Transverse colon (tissue), 4 donors: ENCODE results near the gene HES3. TPM values are rescaled to one million over a fixed set of nuclear protein-coding genes. Genes with fewer than 3 reads are reported as not detected.

Experiments
- DNase-seq: peaks from one replicate; pipeline ENCODE4 v3.0.0-alpha.2; 2019
- H3K27ac ChIP-seq, 4 donors: fragments of 200-600 bp; sonication (generic); 2 replicates each; pipeline ENCODE4 v1.5.1; 2016 to 2018; ENCODE audit warnings: inconsistent platforms in 4 of 4
- H3K27me3 ChIP-seq: fragments of 200-600 bp; sonication (generic); 2 replicates; pipeline ENCODE4 v1.5.1; 2017; ENCODE audit warnings: inconsistent platforms
- H3K36me3 ChIP-seq, 4 donors: fragments of 200-600 bp; sonication (generic); 2 replicates each; pipeline ENCODE4 v1.5.1; 2017 to 2019; ENCODE audit warnings: inconsistent platforms in 4 of 4
- H3K4me1 ChIP-seq, 4 donors: fragments of 200-600 bp; sonication (generic); 2 replicates each; pipeline ENCODE4 v1.5.1; 2017 to 2020; ENCODE audit warnings: inconsistent platforms in 4 of 4
- H3K4me3 ChIP-seq, 4 donors: fragments of 200-600 bp; sonication (generic); 1 replicate in 1 of 4; 2 replicates in 3 of 4; pipeline versions ENCODE4 v1.5.1 to v1.6.1; 2017 to 2019; ENCODE audit warnings: inconsistent platforms in 4 of 4
- H3K9me3 ChIP-seq, 2 donors: fragments of 200-600 bp; sonication (generic); 2 replicates each; pipeline ENCODE4 v1.5.1; 2017 to 2019; ENCODE audit warnings: inconsistent platforms in 2 of 2
- EP300 ChIP-seq: sonication (generic); formaldehyde crosslinking; IDR thresholded peaks from one replicate; pipeline ENCODE4 v1.6.1; 2017; ENCODE audit warnings: antibody characterized with exemption, low read depth
- POLR2A ChIP-seq: fragments of 450-650 bp; IDR thresholded peaks from one replicate; pipeline ENCODE4 v1.6.1; 2016; ENCODE audit warnings: antibody characterized with exemption, mild to moderate bottlenecking, moderate library complexity
- POLR2AphosphoS5 ChIP-seq, 3 donors: sonication (generic); formaldehyde crosslinking; IDR thresholded peaks; one replicate each; pipeline ENCODE4 v1.6.1; 2016; ENCODE audit warnings: antibody characterized with exemption in 3 of 3
- WGBS, 2 donors: methylation state at CpG; one replicate each; pipeline ENCODE4 v1.1.5; 2018; ENCODE audit warnings: low coverage in 1 of 2; 5-methylcytosine and 5-hydroxymethylcytosine counted together
- in situ Hi-C, 4 donors: fragments of 200-750 bp; cut with MboI; loops; one replicate each; pipeline versions ENCODE4 v1.15.0 to v1.15.1; 2017; ENCODE audit warnings: low sequenced_read_pairs in 3 of 4, low pct_ligation_motif_present in 1 of 4, low pct_unique_long_range_greater_than_20kb in 1 of 4
- intact Hi-C: fragments of 100-400 bp; cut with DNase I; formaldehyde crosslinking; loops from one replicate; pipeline ENCODE4 v1.15.1; 2023; ENCODE audit warnings: low total_unique reads
- total RNA-seq, 4 donors: library from RNA; depleted of rRNA; stranded (reverse); fragments of >200 nt; gene quantifications; one replicate each; pipeline ENCODE4 v1.1.0, GENCODE V29; 2016
- TF ChIP-seq, protein P1 (sequence below), 5 experiments: fragments of 200-600 bp in 3 of 5; fragments of 450-650 bp in 2 of 5; sonication (generic) in 3 of 5; IDR thresholded peaks; 1 replicate in 2 of 5; 2 replicates in 3 of 5; pipeline ENCODE4 v1.5.1; 2016 to 2017; ENCODE audit warnings: antibody characterized with exemption in 5 of 5, inconsistent platforms in 3 of 5, mild to moderate bottlenecking in 2 of 5, moderate library complexity in 1 of 5

HES3 gene
- total RNA-seq, 4 donors from 2014 or later = not detected

DNA sequence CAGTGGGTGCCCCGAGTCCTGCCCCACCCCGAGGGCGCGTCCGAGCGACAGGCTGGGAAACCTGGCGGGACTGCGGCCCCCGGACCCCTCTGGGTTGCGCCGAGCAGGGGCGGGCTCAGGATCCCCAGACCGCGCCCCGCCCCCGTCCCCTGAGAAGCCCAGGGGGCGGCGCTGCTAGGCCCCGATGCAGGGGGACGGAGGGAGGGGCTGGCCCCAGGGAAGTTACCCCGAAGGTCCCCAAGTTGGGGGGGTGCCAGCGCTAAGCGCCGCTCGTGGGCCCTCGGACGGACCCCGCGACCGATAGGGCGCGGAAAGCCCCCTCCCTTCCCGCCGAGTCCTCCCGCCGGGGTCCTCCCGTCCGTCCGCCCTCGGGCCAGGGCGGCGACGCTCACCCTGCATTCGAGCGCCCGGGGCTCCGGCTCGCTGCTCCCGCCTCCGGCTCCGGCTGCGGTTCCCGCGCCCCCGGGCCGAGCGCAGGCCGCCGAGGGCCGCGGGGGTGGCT, 16.5 kb downstream of the HES3 start:
- in situ Hi-C loops = no loop called here
- H3K4me3 ChIP-seq = peak overlapping the region; percentile 36 to 75 (median 62)
- no peak for DNase-seq
- 2% methylated on average over 37 of the region's 61 CpGs; no CpG with 5 or more reads in 1 of the 2 donors for WGBS, 2 donors
- H3K27ac ChIP-seq = peak overlapping the region; percentile 58 to 82 (median 79)
- peaks cover 5 to 25% (median 22%) of the 10 kb centered on the region in 4 donors for H3K4me1 ChIP-seq
- intact Hi-C loops = no loop called here
- TF ChIP-seq, protein P1, sequence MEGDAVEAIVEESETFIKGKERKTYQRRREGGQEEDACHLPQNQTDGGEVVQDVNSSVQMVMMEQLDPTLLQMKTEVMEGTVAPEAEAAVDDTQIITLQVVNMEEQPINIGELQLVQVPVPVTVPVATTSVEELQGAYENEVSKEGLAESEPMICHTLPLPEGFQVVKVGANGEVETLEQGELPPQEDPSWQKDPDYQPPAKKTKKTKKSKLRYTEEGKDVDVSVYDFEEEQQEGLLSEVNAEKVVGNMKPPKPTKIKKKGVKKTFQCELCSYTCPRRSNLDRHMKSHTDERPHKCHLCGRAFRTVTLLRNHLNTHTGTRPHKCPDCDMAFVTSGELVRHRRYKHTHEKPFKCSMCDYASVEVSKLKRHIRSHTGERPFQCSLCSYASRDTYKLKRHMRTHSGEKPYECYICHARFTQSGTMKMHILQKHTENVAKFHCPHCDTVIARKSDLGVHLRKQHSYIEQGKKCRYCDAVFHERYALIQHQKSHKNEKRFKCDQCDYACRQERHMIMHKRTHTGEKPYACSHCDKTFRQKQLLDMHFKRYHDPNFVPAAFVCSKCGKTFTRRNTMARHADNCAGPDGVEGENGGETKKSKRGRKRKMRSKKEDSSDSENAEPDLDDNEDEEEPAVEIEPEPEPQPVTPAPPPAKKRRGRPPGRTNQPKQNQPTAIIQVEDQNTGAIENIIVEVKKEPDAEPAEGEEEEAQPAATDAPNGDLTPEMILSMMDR (IDR thresholded peaks at IDR 0.05) = no peak
- TF ChIP-seq POLR2AphosphoS5 (IDR thresholded peaks at IDR 0.05) = no peak
- no peak for TF ChIP-seq EP300
- TF ChIP-seq POLR2A = no peak
- H3K27me3 ChIP-seq = peaks cover 20% of the 10 kb centered on the region
- no peaks in the 10 kb centered on the region for H3K36me3 ChIP-seq
- H3K9me3 ChIP-seq = no peaks in the 10 kb centered on the region

DNA sequence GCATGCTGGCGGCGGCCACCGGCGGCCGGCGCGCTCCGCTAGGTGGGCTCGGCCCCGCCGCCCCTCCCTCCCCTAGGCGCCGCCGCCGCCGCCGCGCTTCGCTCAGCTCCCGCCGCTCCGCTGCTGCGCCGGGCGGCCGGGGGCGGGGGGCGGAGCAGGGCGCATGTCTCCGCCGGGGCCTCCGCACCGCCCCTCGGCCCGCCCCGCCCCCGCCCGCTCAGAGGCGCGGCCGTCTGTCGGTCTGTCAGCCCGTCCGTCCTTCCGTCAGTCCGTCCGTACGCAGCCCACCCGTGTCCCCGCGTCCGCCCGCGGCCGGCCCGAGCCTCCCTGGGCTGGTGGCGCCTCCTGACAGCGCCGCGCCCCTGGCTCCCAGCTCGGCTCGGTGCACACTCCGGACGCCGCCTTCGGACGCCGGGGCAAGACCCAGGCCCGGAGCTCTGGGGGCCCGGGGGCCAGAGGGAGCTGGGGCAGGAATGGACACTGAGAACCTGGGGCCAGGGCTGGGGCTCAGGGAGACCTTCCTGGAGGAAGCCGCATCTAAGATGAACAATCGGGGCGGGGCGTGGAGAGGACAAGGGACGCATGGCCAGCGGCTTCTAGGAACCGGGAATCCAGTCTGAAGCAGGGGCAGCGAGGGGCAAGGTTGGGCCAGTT, 17.1 kb downstream of the HES3 start, which contains the start of gene GPR153:
Gene GPR153, minus strand, starts transcription at position 138 of the 654 bp plus-strand sequence. CDS start 6,193 bp downstream, outside the sequence.
- Histone ChIP-seq H3K27ac (peak within 1 kb of the TSS; percentile 58 to 82 (median 79)), H3K36me3 (no peaks in the 10 kb centered on the region), H3K9me3 (no peaks in the 10 kb centered on the region), H3K27me3 (peaks cover 20% of the 10 kb centered on the region), H3K4me1 (peaks cover 5 to 25% (median 22%) of the 10 kb centered on the region in 4 donors), H3K4me3 (peak within 1 kb of the TSS; percentile 36 to 75 (median 62))
- intact Hi-C loops (no loop called here), in situ Hi-C loops (no loop called here)
- peak; percentile 48 for DNase-seq
- 5% methylated on average over 12 of the region's 78 CpGs; no CpG with 5 or more reads in 1 of the 2 donors for WGBS, 2 donors
- TF ChIP-seq POLR2A = no peak
- no peak for TF ChIP-seq POLR2AphosphoS5 (IDR thresholded peaks at IDR 0.05)
- TF ChIP-seq, protein P1 (IDR thresholded peaks at IDR 0.05) = no peak
- no peak for TF ChIP-seq EP300

DNA sequence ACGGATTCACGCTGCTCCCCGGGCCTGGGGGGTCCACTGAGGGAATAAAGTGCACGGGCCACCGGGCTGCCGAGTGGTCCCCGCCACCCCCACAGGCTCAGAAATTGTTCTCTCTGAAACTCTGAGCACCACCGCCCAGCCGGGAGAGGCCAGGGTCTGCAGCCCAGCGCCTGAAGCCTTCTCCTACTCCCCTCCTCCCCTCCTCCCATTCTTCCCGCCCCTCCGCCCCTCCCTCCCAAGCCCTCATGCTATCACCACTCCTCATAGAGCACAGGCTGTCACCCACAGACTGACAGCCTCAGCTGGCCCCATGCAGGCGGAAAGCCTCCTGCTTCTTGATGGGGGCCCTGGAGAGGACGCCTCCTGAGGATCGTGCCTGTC, 17.6 kb downstream of the HES3 start:
- TF ChIP-seq, protein P1 (IDR thresholded peaks at IDR 0.05) = no peak
- no peak for TF ChIP-seq POLR2A
- intact Hi-C loops = no loop called here

DNA sequence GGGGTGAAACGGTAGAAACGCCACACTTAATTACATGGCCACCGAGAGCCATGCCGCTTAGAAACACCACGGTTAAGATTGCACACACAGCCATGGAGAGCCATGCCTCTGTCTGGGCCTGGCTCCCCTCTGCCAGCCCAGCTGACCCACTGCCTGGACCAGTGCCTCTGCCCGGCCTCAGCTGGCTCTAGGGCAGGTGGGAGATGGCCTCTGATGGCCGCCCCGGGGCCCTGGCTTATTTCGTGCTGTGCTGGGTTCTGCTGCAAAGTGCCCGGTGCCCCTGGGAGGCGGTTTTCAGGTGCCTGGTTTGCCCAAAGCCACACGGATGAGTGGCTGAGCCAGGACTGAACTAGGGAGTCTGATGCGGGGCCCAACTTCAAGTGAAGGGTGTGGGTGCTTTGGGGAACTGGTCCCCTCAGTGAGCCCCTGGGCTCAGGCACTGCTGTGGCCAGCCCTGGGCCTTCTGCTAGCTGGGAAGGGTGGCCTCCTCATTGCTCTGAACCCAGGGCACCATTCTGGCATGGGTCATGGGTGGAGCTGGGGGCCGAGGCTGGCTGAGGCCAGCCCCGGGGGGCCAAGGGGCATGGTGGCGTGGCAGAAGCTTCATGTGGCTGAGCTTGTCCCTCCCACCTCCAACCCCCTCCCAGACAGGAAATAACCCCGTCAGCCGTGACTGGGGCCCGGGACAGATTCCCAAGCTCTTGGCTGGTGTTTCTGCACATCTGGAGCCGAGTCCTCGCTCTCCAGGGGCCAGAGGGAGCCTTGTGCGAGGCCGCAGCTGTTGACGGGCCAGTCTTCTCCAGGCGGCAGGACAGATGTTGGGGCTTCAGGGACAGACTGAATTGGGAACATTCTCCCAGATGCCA, 18.8 kb downstream of the HES3 start:
- Histone ChIP-seq H3K27me3 (peaks cover 20% of the 10 kb centered on the region), H3K27ac (peak overlapping the region in 1 of 4 donors; percentile 1), H3K9me3 (no peaks in the 10 kb centered on the region), H3K4me3 (no peak overlapping the region), H3K4me1 (peaks cover 5 to 25% (median 22%) of the 10 kb centered on the region in 4 donors), H3K36me3 (no peaks in the 10 kb centered on the region)
- peak; percentile 36 for DNase-seq
- TF ChIP-seq, protein P1 (IDR thresholded peaks at IDR 0.05) = no peak
- no peak for TF ChIP-seq POLR2A
- TF ChIP-seq EP300 = no peak
- TF ChIP-seq POLR2AphosphoS5 (IDR thresholded peaks at IDR 0.05) = no peak
- WGBS, 2 donors = 40 to 74% methylated on average over 1 to 24 of the region's 25 CpGs
- in situ Hi-C loops = no loop called here
- intact Hi-C loops = no loop called here

More for the DNA sequence above, 17.6 kb downstream of the HES3 start:
- 34% methylated on average over 15 of the region's 15 CpGs; no CpG with 5 or more reads in 1 of the 2 donors for WGBS, 2 donors
- peak overlapping the region in 3 of 4 donors; percentile 58 to 66 (median 65) for H3K4me3 ChIP-seq
- H3K4me1 ChIP-seq = peaks cover 5 to 25% (median 22%) of the 10 kb centered on the region in 4 donors
- in situ Hi-C loops = no loop called here
- peak overlapping the region in 3 of 4 donors; percentile 43 to 70 (median 69) for H3K27ac ChIP-seq
- DNase-seq = no peak
- peaks cover 20% of the 10 kb centered on the region for H3K27me3 ChIP-seq
- no peaks in the 10 kb centered on the region for H3K36me3 ChIP-seq
- no peaks in the 10 kb centered on the region for H3K9me3 ChIP-seq
